Measurements from ENCODE around the gene DAD1. TPM values are rescaled to one million over a fixed set of nuclear protein-coding genes. Genes with fewer than 3 reads are reported as not detected.

Gene DAD1
- total RNA-seq, 1 donor from 2014 or later = 229 TPM

DNA sequence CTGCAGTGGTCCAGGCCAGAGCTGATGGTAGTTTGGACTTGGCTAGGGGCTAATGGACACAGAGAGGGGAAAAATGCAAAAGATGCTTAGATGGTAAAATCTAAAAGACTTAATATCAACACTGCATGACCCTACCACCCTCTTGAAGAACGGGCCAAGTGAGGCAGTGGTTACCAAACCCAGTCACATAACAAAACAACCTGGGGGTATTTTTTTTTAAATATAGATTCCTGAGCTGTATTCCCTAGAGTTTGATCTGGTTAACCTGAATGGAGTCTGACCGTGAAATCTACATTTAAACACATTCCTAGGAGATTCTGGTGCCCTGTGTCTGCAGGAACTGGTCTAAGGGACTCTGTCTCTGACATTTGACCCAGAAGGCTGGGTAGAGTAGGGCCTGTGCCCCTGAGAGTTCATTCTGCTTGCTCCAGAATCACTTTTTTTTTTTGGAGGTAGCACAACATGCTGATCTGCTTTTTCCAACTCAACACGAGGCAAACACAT lies 24.8 kb upstream of the DAD1 start:
- Mint-ChIP-seq H3K4me3 (no peak overlapping the region), H3K4me1 (ENCODE audit: low read depth) (no peaks in the 10 kb centered on the region)
- intact Hi-C loops (cut with micrococcal nuclease) = no loop called here

GRCh38 chr14:22613106-22613695 lies 24.2 kb upstream of the DAD1 start:
- Mint-ChIP-seq H3K4me1 (ENCODE audit: low read depth) (no peaks in the 10 kb centered on the region), H3K27me3 (ENCODE audit: insufficient read depth) (peaks cover 2% of the 10 kb centered on the region), H3K9me3 (peaks cover 3% of the 10 kb centered on the region), H3K4me3 (no peak overlapping the region), H3K27ac (peak overlapping the region; percentile 10), H3K36me3 (ENCODE audit: low read depth) (peaks cover 23% of the 10 kb centered on the region)
- intact Hi-C loops (cut with micrococcal nuclease) = no loop called here
- DNase-seq (ENCODE audit: low spot score) = no peak

More for the DNA sequence above, 24.8 kb upstream of the DAD1 start:
- Mint-ChIP-seq H3K9me3 (peaks cover 3% of the 10 kb centered on the region), H3K36me3 (ENCODE audit: low read depth) (peaks cover 23% of the 10 kb centered on the region), H3K27ac (no peak overlapping the region), H3K27me3 (ENCODE audit: insufficient read depth) (peaks cover 2% of the 10 kb centered on the region)
- DNase-seq (ENCODE audit: low spot score) = no peak

DNA sequence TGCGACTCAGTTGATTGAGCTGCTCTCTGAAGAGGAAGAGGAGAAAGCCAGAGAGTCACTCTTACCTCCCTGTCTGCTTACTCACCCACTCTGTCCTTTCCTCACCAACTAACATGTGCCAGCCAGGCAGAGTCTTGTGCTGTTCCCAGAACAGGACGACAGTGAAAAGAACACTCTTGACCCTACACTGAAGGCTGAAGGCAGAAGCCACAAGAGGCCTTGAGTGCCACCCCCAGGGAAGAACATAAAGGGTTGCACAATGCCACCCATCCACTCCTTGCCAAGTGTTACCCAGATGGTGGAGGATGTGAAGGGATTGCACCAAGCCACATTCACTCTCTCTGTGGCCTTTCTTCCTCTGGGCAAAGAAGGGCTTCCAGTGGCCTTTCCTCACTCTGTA lies 21.9 kb upstream of the DAD1 start:
- H3K4me3 Mint-ChIP-seq = no peak overlapping the region
- intact Hi-C loops (cut with micrococcal nuclease) = no loop called here
- DNase-seq (ENCODE audit: low spot score) = no peak
- H3K27me3 Mint-ChIP-seq (ENCODE audit: insufficient read depth) = no peaks in the 10 kb centered on the region
- H3K27ac Mint-ChIP-seq = no peak overlapping the region
- H3K36me3 Mint-ChIP-seq (ENCODE audit: low read depth) = peaks cover 40% of the 10 kb centered on the region
- H3K4me1 Mint-ChIP-seq (ENCODE audit: low read depth) = no peaks in the 10 kb centered on the region
- peaks cover 3% of the 10 kb centered on the region for H3K9me3 Mint-ChIP-seq

DNA sequence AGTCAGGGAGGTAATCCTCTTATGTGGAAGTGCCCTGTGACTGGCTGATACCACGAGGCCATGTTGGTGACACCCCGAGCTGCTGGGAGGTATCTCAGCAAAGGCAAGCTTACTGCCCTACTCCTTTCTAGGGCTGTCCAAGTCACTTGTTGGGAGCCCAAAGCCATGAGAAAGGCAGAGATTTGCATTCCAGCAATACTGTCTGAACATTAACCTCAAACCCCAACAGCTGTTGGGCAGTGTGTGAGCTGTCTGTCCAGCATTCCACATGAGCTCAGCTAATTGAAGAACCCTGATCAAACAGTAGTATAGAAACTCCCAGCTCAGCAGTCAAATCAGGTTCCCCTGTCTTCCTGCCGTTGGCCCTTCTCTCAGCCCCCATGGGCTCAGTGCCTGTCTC lies 18.3 kb upstream of the DAD1 start:
- peaks cover 60% of the 10 kb centered on the region for H3K36me3 Mint-ChIP-seq (ENCODE audit: low read depth)
- H3K27ac Mint-ChIP-seq = no peak overlapping the region
- intact Hi-C loops (cut with micrococcal nuclease) = no loop called here
- H3K4me1 Mint-ChIP-seq (ENCODE audit: low read depth) = no peaks in the 10 kb centered on the region
- no peaks in the 10 kb centered on the region for H3K27me3 Mint-ChIP-seq (ENCODE audit: insufficient read depth)
- no peaks in the 10 kb centered on the region for H3K9me3 Mint-ChIP-seq
- DNase-seq (ENCODE audit: low spot score) = no peak
- no peak overlapping the region for H3K4me3 Mint-ChIP-seq

GRCh38 chr14:22606380-22606779 lies 17.4 kb upstream of the DAD1 start:
- H3K36me3 Mint-ChIP-seq (ENCODE audit: low read depth) = peaks cover 60% of the 10 kb centered on the region

GRCh38 chr14:22602862-22603261 lies 13.8 kb upstream of the DAD1 start:
- intact Hi-C loops (cut with micrococcal nuclease) = no loop called here

More at GRCh38 chr14:22606380-22606779, 17.4 kb upstream of the DAD1 start:
- Mint-ChIP-seq H3K4me1 (ENCODE audit: low read depth) (peaks cover 6% of the 10 kb centered on the region), H3K27me3 (ENCODE audit: insufficient read depth) (no peaks in the 10 kb centered on the region), H3K27ac (no peak overlapping the region), H3K4me3 (no peak overlapping the region), H3K9me3 (no peaks in the 10 kb centered on the region)
- intact Hi-C loops (cut with micrococcal nuclease) = no loop called here
- DNase-seq (ENCODE audit: low spot score) = no peak

DNA sequence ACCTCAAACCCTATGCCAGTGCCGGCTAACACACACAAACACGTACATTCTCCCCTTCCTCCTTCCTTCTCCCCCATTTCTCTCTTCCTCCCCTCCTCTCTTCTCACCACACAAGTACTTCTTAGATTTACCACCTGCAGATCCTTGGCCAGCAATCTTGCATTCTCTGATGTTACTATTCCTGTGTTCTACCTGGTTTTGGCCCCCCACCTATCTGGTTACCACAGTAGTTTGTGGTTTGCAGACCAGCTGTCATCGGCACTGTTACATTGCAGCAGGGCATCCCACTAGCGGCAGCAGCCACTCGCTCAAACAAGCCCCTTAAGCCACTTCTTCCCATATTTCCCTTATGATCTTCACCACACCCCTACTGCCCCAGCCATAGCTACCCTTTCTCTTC lies 13.0 kb upstream of the DAD1 start:
- H3K4me3 Mint-ChIP-seq = no peak overlapping the region
- H3K4me1 Mint-ChIP-seq (ENCODE audit: low read depth) = peaks cover 39% of the 10 kb centered on the region
- H3K27ac Mint-ChIP-seq = peak overlapping the region; percentile 32
- H3K27me3 Mint-ChIP-seq (ENCODE audit: insufficient read depth) = no peaks in the 10 kb centered on the region
- H3K36me3 Mint-ChIP-seq (ENCODE audit: low read depth) = peaks cover 49% of the 10 kb centered on the region
- DNase-seq (ENCODE audit: low spot score) = no peak
- intact Hi-C loops (cut with micrococcal nuclease) = no loop called here
- no peaks in the 10 kb centered on the region for H3K9me3 Mint-ChIP-seq

More at GRCh38 chr14:22602862-22603261, 13.8 kb upstream of the DAD1 start:
- peaks cover 58% of the 10 kb centered on the region for H3K36me3 Mint-ChIP-seq (ENCODE audit: low read depth)
- no peak overlapping the region for H3K4me3 Mint-ChIP-seq
- DNase-seq (ENCODE audit: low spot score) = no peak
- H3K4me1 Mint-ChIP-seq (ENCODE audit: low read depth) = peaks cover 32% of the 10 kb centered on the region
- H3K27ac Mint-ChIP-seq = no peak overlapping the region
- no peaks in the 10 kb centered on the region for H3K9me3 Mint-ChIP-seq
- H3K27me3 Mint-ChIP-seq (ENCODE audit: insufficient read depth) = no peaks in the 10 kb centered on the region

DNA sequence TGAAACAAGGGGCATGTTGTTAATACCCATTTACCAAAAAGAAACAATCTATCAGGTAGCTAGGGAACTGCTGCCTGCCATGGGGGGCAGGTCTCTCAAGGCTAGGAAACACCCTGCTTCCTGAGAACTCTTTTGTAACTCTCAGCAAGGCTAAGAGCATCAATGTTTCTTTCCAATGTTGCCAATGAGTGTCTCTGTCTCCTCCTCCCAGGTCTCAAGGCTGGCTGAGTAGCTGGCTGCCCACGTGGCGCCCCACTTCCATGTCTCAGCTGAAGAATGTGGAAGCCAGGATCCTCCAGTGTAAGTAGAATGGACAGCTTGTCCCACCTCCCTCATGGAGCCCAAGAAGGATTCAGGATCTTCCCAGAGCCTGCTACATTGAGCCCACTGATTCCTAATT lies 12.4 kb upstream of the DAD1 start:
- H3K4me3 Mint-ChIP-seq = no peak overlapping the region
- H3K27me3 Mint-ChIP-seq (ENCODE audit: insufficient read depth) = no peaks in the 10 kb centered on the region
- H3K4me1 Mint-ChIP-seq (ENCODE audit: low read depth) = peaks cover 39% of the 10 kb centered on the region
- H3K36me3 Mint-ChIP-seq (ENCODE audit: low read depth) = peaks cover 46% of the 10 kb centered on the region
- intact Hi-C loops (cut with micrococcal nuclease) = no loop called here
- no peak overlapping the region for H3K27ac Mint-ChIP-seq
- DNase-seq (ENCODE audit: low spot score) = no peak
- no peaks in the 10 kb centered on the region for H3K9me3 Mint-ChIP-seq

DNA sequence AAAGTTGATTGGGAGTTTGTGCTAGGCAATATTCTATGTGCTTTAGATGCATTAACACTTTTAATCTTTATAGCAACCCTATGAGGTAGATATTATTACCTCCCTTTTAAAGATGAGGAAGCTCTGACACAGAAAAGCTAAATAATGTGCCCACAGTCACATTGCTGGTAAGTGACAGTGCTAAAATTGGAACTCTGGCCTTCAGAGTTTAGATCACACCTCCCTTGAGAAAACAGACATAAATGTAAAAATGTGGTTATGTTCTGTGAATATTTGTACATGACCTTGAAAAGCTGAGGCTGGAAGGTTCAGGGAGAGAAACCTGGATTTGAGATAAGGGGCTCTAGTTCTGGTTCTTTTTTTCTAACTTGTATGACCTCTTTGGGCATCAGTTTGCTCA lies 11.0 kb upstream of the DAD1 start:
- Mint-ChIP-seq H3K36me3 (ENCODE audit: low read depth) (peaks cover 33% of the 10 kb centered on the region), H3K4me3 (peak overlapping the region; percentile 97), H3K27ac (no peak overlapping the region), H3K9me3 (no peaks in the 10 kb centered on the region), H3K4me1 (ENCODE audit: low read depth) (peaks cover 39% of the 10 kb centered on the region), H3K27me3 (ENCODE audit: insufficient read depth) (no peaks in the 10 kb centered on the region)
- DNase-seq (ENCODE audit: low spot score) = no peak
- intact Hi-C loops (cut with micrococcal nuclease) = no loop called here

- peaks cover 31% of the 10 kb centered on the region for H3K36me3 Mint-ChIP-seq (ENCODE audit: low read depth)
- peak overlapping the region; percentile 84 for H3K27ac Mint-ChIP-seq
- H3K4me1 Mint-ChIP-seq (ENCODE audit: low read depth) = peaks cover 39% of the 10 kb centered on the region
- intact Hi-C loops (cut with micrococcal nuclease) = loop anchor here (2.0 to 5.0 kb wide), 3 partner anchors 15 to 1217 kb away; partner anchors contain the start of gene SUPT16H
- H3K4me3 Mint-ChIP-seq = peak overlapping the region; percentile 97
- no peaks in the 10 kb centered on the region for H3K9me3 Mint-ChIP-seq
- no peaks in the 10 kb centered on the region for H3K27me3 Mint-ChIP-seq (ENCODE audit: insufficient read depth)
- no peak for DNase-seq (ENCODE audit: low spot score)
Observed at GRCh38 chr14:22599349-22599748, 10.3 kb upstream of the DAD1 start.

GRCh38 chr14:22598896-22599244 lies 9.8 kb upstream of the DAD1 start:
- intact Hi-C loops (cut with micrococcal nuclease) = loop anchor here (1.0 to 5.0 kb wide), 7 partner anchors 10 to 1217 kb away; partner anchors contain the start of genes DAD1, LRP10 and SUPT16H
- peak overlapping the region; percentile 84 for H3K27ac Mint-ChIP-seq
- H3K9me3 Mint-ChIP-seq = no peaks in the 10 kb centered on the region
- peak overlapping the region; percentile 97 for H3K4me3 Mint-ChIP-seq
- H3K27me3 Mint-ChIP-seq (ENCODE audit: insufficient read depth) = no peaks in the 10 kb centered on the region
- peak; percentile 32 for DNase-seq (ENCODE audit: low spot score)
- peaks cover 39% of the 10 kb centered on the region for H3K4me1 Mint-ChIP-seq (ENCODE audit: low read depth)
- peaks cover 31% of the 10 kb centered on the region for H3K36me3 Mint-ChIP-seq (ENCODE audit: low read depth)

DNA sequence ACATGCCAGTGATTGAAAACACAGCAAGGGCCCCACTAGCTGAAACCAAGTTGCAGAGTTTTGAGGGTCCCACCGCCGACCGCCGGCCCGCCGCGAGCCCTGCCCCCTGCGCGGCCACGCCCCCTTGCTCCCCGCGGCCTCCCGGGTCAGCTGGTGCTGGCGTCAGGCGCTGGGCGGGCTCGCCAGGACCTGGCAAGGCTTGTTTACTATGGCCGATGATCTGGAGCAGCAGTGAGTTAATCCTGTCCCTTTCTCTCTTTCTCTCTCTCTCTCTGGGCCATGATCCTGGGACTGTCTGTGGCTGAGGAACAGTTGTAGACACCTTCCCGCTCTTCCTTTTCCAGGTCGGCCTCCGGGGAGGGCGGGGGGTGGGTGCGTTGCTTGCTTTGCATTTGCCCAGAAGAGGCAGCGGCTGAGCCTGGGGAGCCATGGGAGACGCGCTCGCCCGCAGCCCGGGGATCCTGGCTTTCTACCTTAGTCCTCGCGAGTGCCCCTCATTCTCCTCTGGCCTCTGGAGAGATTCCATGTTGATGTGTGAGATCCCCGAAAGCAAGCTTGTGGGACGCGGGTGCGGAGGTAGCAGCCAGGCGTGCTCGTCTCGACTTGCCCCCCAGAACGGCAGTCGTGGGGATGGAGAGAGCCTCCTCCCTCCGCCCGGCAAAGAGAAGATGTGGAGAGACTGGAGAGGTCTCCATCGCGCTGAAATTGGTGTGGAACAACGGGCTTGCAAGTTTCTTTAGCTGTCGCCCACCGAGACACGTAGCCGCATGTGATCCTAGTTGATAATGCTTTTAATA lies 9.3 kb upstream of the DAD1 start, which contains the start of gene ABHD4:
TSS of gene ABHD4 (plus strand) at position 202 of the 797 bp plus-strand sequence. CDS start at position 209, 7 bp downstream.
- Mint-ChIP-seq H3K9me3 (no peaks in the 10 kb centered on the region), H3K36me3 (ENCODE audit: low read depth) (peaks cover 28% of the 10 kb centered on the region), H3K27ac (peak within 1 kb of the TSS; percentile 84), H3K4me3 (peak within 1 kb of the TSS; percentile 97), H3K27me3 (ENCODE audit: insufficient read depth) (no peaks in the 10 kb centered on the region), H3K4me1 (ENCODE audit: low read depth) (peaks cover 39% of the 10 kb centered on the region)
- intact Hi-C loops (cut with micrococcal nuclease) = loop anchor here (1.0 to 5.0 kb wide), 7 partner anchors 9 to 1216 kb away; partner anchors contain the start of genes DAD1, LRP10 and SUPT16H
- DNase-seq (ENCODE audit: low spot score) = peak; percentile 72

- peak overlapping the region; percentile 97 for H3K4me3 Mint-ChIP-seq
- H3K9me3 Mint-ChIP-seq = no peaks in the 10 kb centered on the region
- no peak for DNase-seq (ENCODE audit: low spot score)
- H3K27ac Mint-ChIP-seq = peak overlapping the region; percentile 45
- H3K36me3 Mint-ChIP-seq (ENCODE audit: low read depth) = peaks cover 24% of the 10 kb centered on the region
- H3K27me3 Mint-ChIP-seq (ENCODE audit: insufficient read depth) = no peaks in the 10 kb centered on the region
- peaks cover 44% of the 10 kb centered on the region for H3K4me1 Mint-ChIP-seq (ENCODE audit: low read depth)
- intact Hi-C loops (cut with micrococcal nuclease) = loop anchor here (1.0 to 5.0 kb wide), 7 partner anchors 8 to 1215 kb away; partner anchors contain the start of genes DAD1, LRP10 and SUPT16H
Observed at GRCh38 chr14:22597771-22598098, 8.7 kb upstream of the DAD1 start.

All from activated T-helper 1 cell treated with anti-CD3 and anti-CD28 coated beads, Interleukin-12 subunit alpha, Interleukin-12 subunit beta, Interleukin-2, Interleukin-4 antibody, amounts not matched to agents 30 ng/mL and 10 ng/mL and 1 ng/mL, durations not matched to agents 14 hours and 24 hours and 36 hours (primary cell).